ENCODE results near the gene SSRP1.

Gene SSRP1, protein sequence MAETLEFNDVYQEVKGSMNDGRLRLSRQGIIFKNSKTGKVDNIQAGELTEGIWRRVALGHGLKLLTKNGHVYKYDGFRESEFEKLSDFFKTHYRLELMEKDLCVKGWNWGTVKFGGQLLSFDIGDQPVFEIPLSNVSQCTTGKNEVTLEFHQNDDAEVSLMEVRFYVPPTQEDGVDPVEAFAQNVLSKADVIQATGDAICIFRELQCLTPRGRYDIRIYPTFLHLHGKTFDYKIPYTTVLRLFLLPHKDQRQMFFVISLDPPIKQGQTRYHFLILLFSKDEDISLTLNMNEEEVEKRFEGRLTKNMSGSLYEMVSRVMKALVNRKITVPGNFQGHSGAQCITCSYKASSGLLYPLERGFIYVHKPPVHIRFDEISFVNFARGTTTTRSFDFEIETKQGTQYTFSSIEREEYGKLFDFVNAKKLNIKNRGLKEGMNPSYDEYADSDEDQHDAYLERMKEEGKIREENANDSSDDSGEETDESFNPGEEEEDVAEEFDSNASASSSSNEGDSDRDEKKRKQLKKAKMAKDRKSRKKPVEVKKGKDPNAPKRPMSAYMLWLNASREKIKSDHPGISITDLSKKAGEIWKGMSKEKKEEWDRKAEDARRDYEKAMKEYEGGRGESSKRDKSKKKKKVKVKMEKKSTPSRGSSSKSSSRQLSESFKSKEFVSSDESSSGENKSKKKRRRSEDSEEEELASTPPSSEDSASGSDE

DNA sequence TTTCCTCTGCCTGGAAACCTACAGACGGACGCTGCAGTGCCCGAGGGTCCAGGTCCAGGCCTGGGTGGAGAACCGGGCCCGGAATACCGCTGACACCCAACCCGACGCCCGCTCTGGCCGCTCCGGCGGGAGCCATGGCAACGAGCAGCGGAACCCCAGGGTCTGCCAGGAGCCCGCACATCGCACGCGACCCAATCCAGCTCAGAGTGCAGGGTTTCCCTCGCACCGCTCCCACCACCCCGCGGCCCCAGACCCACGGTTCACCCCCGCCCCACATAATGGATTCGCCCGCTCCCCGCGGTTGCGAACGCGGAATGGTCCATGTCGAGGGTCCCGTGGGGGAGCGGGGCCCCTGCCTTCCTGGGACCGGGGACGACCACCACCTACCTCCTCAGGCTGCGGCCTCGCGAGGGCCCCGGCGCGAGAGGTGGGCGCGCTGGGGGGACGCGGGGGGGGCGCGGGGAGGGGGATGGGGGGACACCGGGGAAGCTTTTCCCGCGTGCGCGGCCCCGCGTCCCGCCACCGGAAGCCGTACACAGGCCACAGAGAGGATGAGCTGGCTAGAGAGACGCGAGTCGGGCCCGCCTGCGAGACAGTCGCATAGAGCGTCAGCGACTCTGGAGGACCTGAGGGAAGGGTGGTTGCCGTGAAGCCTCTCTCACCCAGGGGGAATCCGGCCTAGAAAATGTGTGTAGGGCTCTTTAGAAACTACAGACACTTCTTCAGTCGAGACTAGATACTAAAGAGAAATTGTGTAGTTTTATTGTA lies at the start of gene SSRP1:
Gene SSRP1, minus strand, starts transcription at position 550 of the 768 bp plus-strand sequence. CDS start 771 bp downstream, outside the sequence.
- Histone ChIP-seq H3K9ac (ENCODE audit: low read depth, low read length) (peak within 1 kb of the TSS; percentile 27), H3K27me3 (ENCODE audit: control insufficient read depth, insufficient read depth, low read length) (peaks cover 6% of the 10 kb centered on the region), H3K4me1 (ENCODE audit: control insufficient read depth, insufficient read depth, low read length) (peaks cover 12% of the 10 kb centered on the region), H3K4me3 (ENCODE audit: low read depth, low read length) (peak within 1 kb of the TSS; percentile 77), H3K36me3 (ENCODE audit: control insufficient read depth, insufficient read depth, low read length) (peaks cover 29% of the 10 kb centered on the region), H3K9me3 (ENCODE audit: control insufficient read depth, insufficient read depth, low read length) (no peaks in the 10 kb centered on the region)

- no peak within 1 kb of the TSS for H3K4me3 ChIP-seq (ENCODE audit: low read depth, low read length)
- no peak within 1 kb of the TSS for H3K9ac ChIP-seq (ENCODE audit: low read depth, low read length)
- H3K4me1 ChIP-seq (ENCODE audit: control insufficient read depth, insufficient read depth, low read length), result no peaks in the 10 kb centered on the region
- H3K27me3 ChIP-seq (ENCODE audit: control insufficient read depth, insufficient read depth, low read length), result peaks cover 15% of the 10 kb centered on the region
- no peaks in the 10 kb centered on the region for H3K36me3 ChIP-seq (ENCODE audit: control insufficient read depth, insufficient read depth, low read length)
- no peaks in the 10 kb centered on the region for H3K9me3 ChIP-seq (ENCODE audit: control insufficient read depth, insufficient read depth, low read length)
Observed at GRCh38 chr11:57380975-57381374, 45.3 kb upstream of the SSRP1 start, which contains the start of gene PRG3. TSS of gene PRG3 (minus strand) at chr11:57381150. CDS start at chr11:57380708, 442 bp downstream.

- Histone ChIP-seq H3K27me3 (ENCODE audit: control insufficient read depth, insufficient read depth, low read length) (peaks cover 15% of the 10 kb centered on the region), H3K4me3 (ENCODE audit: low read depth, low read length) (no peak overlapping the region), H3K9ac (ENCODE audit: low read depth, low read length) (no peak overlapping the region), H3K4me1 (ENCODE audit: control insufficient read depth, insufficient read depth, low read length) (no peaks in the 10 kb centered on the region), H3K36me3 (ENCODE audit: control insufficient read depth, insufficient read depth, low read length) (no peaks in the 10 kb centered on the region), H3K9me3 (ENCODE audit: control insufficient read depth, insufficient read depth, low read length) (no peaks in the 10 kb centered on the region)
Observed at GRCh38 chr11:57379732-57380131, 44.0 kb upstream of the SSRP1 start.

DNA sequence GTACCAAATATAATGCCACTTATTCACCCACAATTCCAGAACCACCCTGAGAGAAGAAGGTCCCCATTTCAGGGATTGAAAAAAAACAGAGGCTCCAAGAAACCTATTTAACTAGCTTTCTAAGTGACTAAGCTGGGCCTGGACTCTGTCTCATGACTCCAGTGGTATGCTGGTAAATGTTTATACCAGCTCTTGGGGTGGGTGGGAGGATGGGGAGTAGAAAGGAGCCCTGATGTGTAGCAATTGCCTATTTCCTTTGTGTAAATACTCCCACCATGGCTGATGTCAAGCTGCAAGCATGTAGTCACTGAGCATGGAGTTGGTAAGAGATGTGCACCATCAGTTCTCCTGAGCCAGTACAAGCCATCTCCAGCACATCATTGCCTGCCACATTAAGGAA lies 42.5 kb upstream of the SSRP1 start:
- peaks cover 15% of the 10 kb centered on the region for H3K27me3 ChIP-seq (ENCODE audit: control insufficient read depth, insufficient read depth, low read length)
- no peaks in the 10 kb centered on the region for H3K9me3 ChIP-seq (ENCODE audit: control insufficient read depth, insufficient read depth, low read length)
- no peak overlapping the region for H3K9ac ChIP-seq (ENCODE audit: low read depth, low read length)
- no peaks in the 10 kb centered on the region for H3K4me1 ChIP-seq (ENCODE audit: control insufficient read depth, insufficient read depth, low read length)
- no peaks in the 10 kb centered on the region for H3K36me3 ChIP-seq (ENCODE audit: control insufficient read depth, insufficient read depth, low read length)
- no peak overlapping the region for H3K4me3 ChIP-seq (ENCODE audit: low read depth, low read length)

GRCh38 chr11:57377107-57377506 lies 41.4 kb upstream of the SSRP1 start:
- H3K4me1 ChIP-seq (ENCODE audit: control insufficient read depth, insufficient read depth, low read length), result no peaks in the 10 kb centered on the region
- H3K36me3 ChIP-seq (ENCODE audit: control insufficient read depth, insufficient read depth, low read length), result no peaks in the 10 kb centered on the region
- no peak overlapping the region for H3K9ac ChIP-seq (ENCODE audit: low read depth, low read length)
- peaks cover 15% of the 10 kb centered on the region for H3K27me3 ChIP-seq (ENCODE audit: control insufficient read depth, insufficient read depth, low read length)
- H3K9me3 ChIP-seq (ENCODE audit: control insufficient read depth, insufficient read depth, low read length), result no peaks in the 10 kb centered on the region
- no peak overlapping the region for H3K4me3 ChIP-seq (ENCODE audit: low read depth, low read length)

DNA sequence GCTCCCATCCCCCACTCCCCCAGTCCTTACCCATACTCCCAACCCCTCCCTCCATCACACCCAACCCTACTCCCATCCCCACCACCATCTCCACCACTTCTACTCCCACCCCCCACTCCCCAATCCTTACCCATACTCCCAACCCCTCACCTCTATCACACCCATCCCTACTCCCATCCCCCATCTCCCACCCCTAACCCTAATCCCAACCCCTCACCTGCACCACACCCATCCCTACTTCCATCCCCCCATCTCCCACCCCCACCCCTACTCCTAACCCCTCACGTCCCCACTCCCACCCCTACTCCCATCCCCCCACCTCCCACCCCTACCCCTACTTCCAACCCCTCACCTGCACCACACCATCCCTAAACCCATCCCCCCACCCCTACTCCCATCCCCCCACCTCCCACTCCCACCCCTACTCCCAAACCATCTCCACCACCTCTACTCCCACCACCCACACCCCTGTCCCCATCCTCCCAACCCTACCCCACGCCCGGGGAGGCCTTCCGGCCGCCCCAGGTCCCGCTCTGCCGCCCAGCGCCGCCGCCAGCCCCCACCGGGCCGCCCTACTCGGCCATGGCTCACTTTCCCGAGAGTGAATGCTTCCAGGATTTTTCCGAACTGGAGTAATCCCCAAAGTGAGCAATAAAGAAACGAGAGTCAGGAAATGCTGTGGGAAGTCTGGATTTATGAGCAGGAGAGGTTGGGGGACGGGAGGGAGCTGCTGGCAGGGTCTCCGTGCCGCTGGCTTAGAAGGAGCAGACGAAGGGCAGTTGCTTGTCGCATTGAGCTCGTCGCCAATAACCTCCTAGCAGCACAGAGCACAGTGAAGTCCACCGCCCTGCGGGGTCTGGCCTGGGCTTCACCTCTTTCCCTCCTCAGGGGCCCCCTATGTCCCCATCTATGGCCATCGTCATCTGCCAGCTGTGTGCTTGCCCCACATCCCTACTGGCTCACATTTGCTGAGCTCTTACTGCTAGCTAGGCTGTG lies 40.7 kb upstream of the SSRP1 start:
- Histone ChIP-seq H3K27me3 (ENCODE audit: control insufficient read depth, insufficient read depth, low read length) (peaks cover 15% of the 10 kb centered on the region), H3K4me1 (ENCODE audit: control insufficient read depth, insufficient read depth, low read length) (no peaks in the 10 kb centered on the region), H3K36me3 (ENCODE audit: control insufficient read depth, insufficient read depth, low read length) (no peaks in the 10 kb centered on the region), H3K4me3 (ENCODE audit: low read depth, low read length) (no peak overlapping the region), H3K9ac (ENCODE audit: low read depth, low read length) (no peak overlapping the region), H3K9me3 (ENCODE audit: control insufficient read depth, insufficient read depth, low read length) (no peaks in the 10 kb centered on the region)

DNA sequence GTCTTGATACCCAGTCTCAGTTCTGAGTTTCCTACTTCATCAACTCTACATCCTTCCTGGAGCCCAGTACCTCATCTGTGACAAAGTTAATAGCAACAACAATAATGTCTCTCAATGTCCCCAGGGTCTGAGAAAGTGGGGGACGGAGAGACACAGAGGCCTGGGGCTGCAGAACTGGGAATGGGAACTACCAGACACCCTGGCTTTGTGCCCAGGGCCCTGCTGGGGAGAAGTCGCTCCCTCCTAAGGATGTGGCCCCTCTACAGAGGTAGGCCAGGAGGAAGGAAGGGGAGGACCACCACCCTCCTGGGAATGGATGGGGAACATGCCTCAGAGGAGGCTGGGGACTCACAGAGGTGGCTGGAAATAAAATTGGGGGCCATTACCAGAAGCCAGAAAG lies 39.8 kb upstream of the SSRP1 start:
- Histone ChIP-seq H3K4me1 (ENCODE audit: control insufficient read depth, insufficient read depth, low read length) (no peaks in the 10 kb centered on the region), H3K36me3 (ENCODE audit: control insufficient read depth, insufficient read depth, low read length) (no peaks in the 10 kb centered on the region), H3K9me3 (ENCODE audit: control insufficient read depth, insufficient read depth, low read length) (no peaks in the 10 kb centered on the region), H3K9ac (ENCODE audit: low read depth, low read length) (no peak overlapping the region), H3K4me3 (ENCODE audit: low read depth, low read length) (no peak overlapping the region), H3K27me3 (ENCODE audit: control insufficient read depth, insufficient read depth, low read length) (peaks cover 12% of the 10 kb centered on the region)

- Histone ChIP-seq H3K4me3 (ENCODE audit: low read depth, low read length) (no peak overlapping the region), H3K9ac (ENCODE audit: low read depth, low read length) (no peak overlapping the region), H3K36me3 (ENCODE audit: control insufficient read depth, insufficient read depth, low read length) (no peaks in the 10 kb centered on the region), H3K9me3 (ENCODE audit: control insufficient read depth, insufficient read depth, low read length) (no peaks in the 10 kb centered on the region), H3K27me3 (ENCODE audit: control insufficient read depth, insufficient read depth, low read length) (peaks cover 12% of the 10 kb centered on the region), H3K4me1 (ENCODE audit: control insufficient read depth, insufficient read depth, low read length) (no peaks in the 10 kb centered on the region)
Observed at GRCh38 chr11:57374966-57375365, 39.3 kb upstream of the SSRP1 start.

DNA sequence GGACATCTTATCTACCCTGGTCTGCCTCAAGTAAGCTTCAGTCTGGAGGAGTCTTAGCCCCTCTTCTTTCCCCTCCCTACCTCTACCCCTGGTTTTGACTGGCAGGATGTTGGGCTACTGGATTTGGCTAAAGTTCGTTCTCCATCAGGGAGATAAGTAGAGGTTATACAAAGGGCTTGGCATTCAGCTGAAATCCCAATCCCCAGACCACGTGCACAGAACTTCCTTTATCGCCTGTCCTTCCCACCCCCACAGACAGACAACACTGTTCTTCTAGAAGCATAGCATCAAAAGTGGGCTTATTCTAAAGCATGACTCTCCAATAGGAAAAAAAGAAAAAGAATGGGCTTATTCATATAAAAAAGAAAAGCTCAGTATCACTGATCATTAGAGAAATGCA lies 37.5 kb upstream of the SSRP1 start:
- no peaks in the 10 kb centered on the region for H3K9me3 ChIP-seq (ENCODE audit: control insufficient read depth, insufficient read depth, low read length)
- peaks cover 12% of the 10 kb centered on the region for H3K27me3 ChIP-seq (ENCODE audit: control insufficient read depth, insufficient read depth, low read length)
- no peaks in the 10 kb centered on the region for H3K36me3 ChIP-seq (ENCODE audit: control insufficient read depth, insufficient read depth, low read length)
- H3K9ac ChIP-seq (ENCODE audit: low read depth, low read length), result no peak overlapping the region
- H3K4me1 ChIP-seq (ENCODE audit: control insufficient read depth, insufficient read depth, low read length), result no peaks in the 10 kb centered on the region
- H3K4me3 ChIP-seq (ENCODE audit: low read depth, low read length), result no peak overlapping the region

GRCh38 chr11:57370941-57371340 lies 35.2 kb upstream of the SSRP1 start:
- Histone ChIP-seq H3K9ac (ENCODE audit: low read depth, low read length) (no peak overlapping the region), H3K9me3 (ENCODE audit: control insufficient read depth, insufficient read depth, low read length) (no peaks in the 10 kb centered on the region), H3K36me3 (ENCODE audit: control insufficient read depth, insufficient read depth, low read length) (no peaks in the 10 kb centered on the region), H3K4me1 (ENCODE audit: control insufficient read depth, insufficient read depth, low read length) (no peaks in the 10 kb centered on the region), H3K4me3 (ENCODE audit: low read depth, low read length) (no peak overlapping the region), H3K27me3 (ENCODE audit: control insufficient read depth, insufficient read depth, low read length) (no peaks in the 10 kb centered on the region)

- no peak overlapping the region for H3K4me3 ChIP-seq (ENCODE audit: low read depth, low read length)
- H3K36me3 ChIP-seq (ENCODE audit: control insufficient read depth, insufficient read depth, low read length), result no peaks in the 10 kb centered on the region
- no peak overlapping the region for H3K9ac ChIP-seq (ENCODE audit: low read depth, low read length)
- H3K4me1 ChIP-seq (ENCODE audit: control insufficient read depth, insufficient read depth, low read length), result peaks cover 6% of the 10 kb centered on the region
- H3K9me3 ChIP-seq (ENCODE audit: control insufficient read depth, insufficient read depth, low read length), result no peaks in the 10 kb centered on the region
- H3K27me3 ChIP-seq (ENCODE audit: control insufficient read depth, insufficient read depth, low read length), result no peaks in the 10 kb centered on the region
Observed at GRCh38 chr11:57370251-57370650, 34.6 kb upstream of the SSRP1 start.

All from iPS-15b (cell line).